Erythroblast (primary cell): ENCODE results near the gene SULT6B1.

ENCODE experiments used
- GATA1 ChIP-seq: IDR thresholded peaks from 2 replicates; pipeline ENCODE4 v1.6.1; 2011; ENCODE audit warnings: low read depth, mild to moderate bottlenecking, control low read depth, low read length, moderate library complexity
- POLR2A ChIP-seq: IDR thresholded peaks from 2 replicates; pipeline ENCODE4 v1.6.1; 2011; ENCODE audit warnings: mild to moderate bottlenecking, low read length

GRCh38 chr2:37167636-37168180 lies 20.8 kb downstream of the SULT6B1 start:
- no peak for TF ChIP-seq POLR2A
- no peak for TF ChIP-seq GATA1
